ENCODE data around the gene ATP2B2. TPM values are rescaled to one million over a fixed set of nuclear protein-coding genes. Genes with fewer than 3 reads are reported as not detected.

Gene ATP2B2
- total RNA-seq, 1 donor from 2014 or later = 0.09 TPM

- TF ChIP-seq CTCF (IDR thresholded peaks at IDR 0.05) = no peak
- Histone ChIP-seq H3K9me3 (no peaks in the 10 kb centered on the region), H3K36me3 (no peaks in the 10 kb centered on the region), H3K4me1 (no peaks in the 10 kb centered on the region), H3K4me3 (no peak overlapping the region), H3K27me3 (ENCODE audit: low read depth) (peaks cover 8% of the 10 kb centered on the region), H3K27ac (no peak overlapping the region)
- intact Hi-C loops (cut with DNase I) = no loop called here
- no peak for DNase-seq
- no peak for ATAC-seq
Observed at GRCh38 chr3:10381336-10381735, 124.0 kb downstream of the ATP2B2 start.

- Histone ChIP-seq H3K27ac (no peak overlapping the region), H3K27me3 (ENCODE audit: low read depth) (peaks cover 7% of the 10 kb centered on the region), H3K9me3 (no peaks in the 10 kb centered on the region), H3K4me3 (no peak overlapping the region), H3K36me3 (no peaks in the 10 kb centered on the region), H3K4me1 (no peaks in the 10 kb centered on the region)
- ATAC-seq = no peak
- TF ChIP-seq CTCF (IDR thresholded peaks at IDR 0.05) = no peak
- intact Hi-C loops (cut with DNase I) = no loop called here
- DNase-seq = no peak
Observed at GRCh38 chr3:10380906-10381305, 124.5 kb downstream of the ATP2B2 start.

- peaks cover 4% of the 10 kb centered on the region for H3K27me3 ChIP-seq (ENCODE audit: low read depth)
- H3K4me1 ChIP-seq = no peaks in the 10 kb centered on the region
- intact Hi-C loops (cut with DNase I) = no loop called here
- H3K27ac ChIP-seq = no peak overlapping the region
- no peaks in the 10 kb centered on the region for H3K36me3 ChIP-seq
- no peak for DNase-seq
- H3K4me3 ChIP-seq = no peak overlapping the region
- no peaks in the 10 kb centered on the region for H3K9me3 ChIP-seq
- no peak for ATAC-seq
- no peak for TF ChIP-seq CTCF (IDR thresholded peaks at IDR 0.05)
Observed at GRCh38 chr3:10379961-10380360, 125.4 kb downstream of the ATP2B2 start.

GRCh38 chr3:10379161-10379560 is 126.2 kb downstream of the ATP2B2 start:
- Histone ChIP-seq H3K4me1 (no peaks in the 10 kb centered on the region), H3K9me3 (no peaks in the 10 kb centered on the region), H3K27ac (no peak overlapping the region), H3K4me3 (no peak overlapping the region), H3K36me3 (no peaks in the 10 kb centered on the region), H3K27me3 (ENCODE audit: low read depth) (peaks cover 4% of the 10 kb centered on the region)
- ATAC-seq (no peak), DNase-seq (no peak)
- intact Hi-C loops (cut with DNase I) = no loop called here
- no peak for TF ChIP-seq CTCF (IDR thresholded peaks at IDR 0.05)

- Histone ChIP-seq H3K9me3 (no peaks in the 10 kb centered on the region), H3K4me1 (no peaks in the 10 kb centered on the region), H3K36me3 (no peaks in the 10 kb centered on the region), H3K27ac (no peak overlapping the region), H3K4me3 (no peak overlapping the region), H3K27me3 (ENCODE audit: low read depth) (peaks cover 4% of the 10 kb centered on the region)
- ATAC-seq (no peak), DNase-seq (no peak)
- intact Hi-C loops (cut with DNase I) = no loop called here
- no peak for TF ChIP-seq CTCF (IDR thresholded peaks at IDR 0.05)
Observed at GRCh38 chr3:10378742-10379141, 126.6 kb downstream of the ATP2B2 start.

GRCh38 chr3:10378246-10378645 is 127.1 kb downstream of the ATP2B2 start:
- H3K27me3 ChIP-seq (ENCODE audit: low read depth) = no peaks in the 10 kb centered on the region
- no peak for TF ChIP-seq CTCF (IDR thresholded peaks at IDR 0.05)
- H3K27ac ChIP-seq = no peak overlapping the region
- no peaks in the 10 kb centered on the region for H3K4me1 ChIP-seq
- H3K36me3 ChIP-seq = no peaks in the 10 kb centered on the region
- intact Hi-C loops (cut with DNase I) = no loop called here
- H3K9me3 ChIP-seq = no peaks in the 10 kb centered on the region
- no peak for ATAC-seq
- H3K4me3 ChIP-seq = no peak overlapping the region
- DNase-seq = no peak
